HG03175 (cell line): ENCODE measurements around the gene DLG1.
"Not testable (repeated sequence)": the region's sequence is repeated elsewhere in the genome, so short reads cannot be mapped to it uniquely, and the experiment has no call there.

Experiments used
- ATAC-seq: cut with Tn5 transposase; IDR thresholded peaks from one replicate; pipeline ENCODE4 v1.9.1; 2021; ENCODE audit warnings: mild to moderate bottlenecking, moderate library complexity; ENCODE audit not compliant: unreplicated experiment

DLG1 gene

GRCh38 chr3:197122394-197122793, 176.0 kb downstream of the DLG1 start:
- no peak for ATAC-seq

- no peak for ATAC-seq
Measured at GRCh38 chr3:197117114-197117513, 181.3 kb downstream of the DLG1 start.

- no peak for ATAC-seq
Measured at GRCh38 chr3:197114007-197114406, 184.4 kb downstream of the DLG1 start.

GRCh38 chr3:197111685-197112084, 186.7 kb downstream of the DLG1 start:
- ATAC-seq: no peak

GRCh38 chr3:197105786-197106185, 192.6 kb downstream of the DLG1 start:
- no peak for ATAC-seq

- ATAC-seq: no peak
Measured at GRCh38 chr3:197104738-197105137, 193.7 kb downstream of the DLG1 start.

- ATAC-seq: no peak
Measured at GRCh38 chr3:197103766-197104165, 194.6 kb downstream of the DLG1 start.

GRCh38 chr3:197093871-197094270, 204.5 kb downstream of the DLG1 start:
- no peak for ATAC-seq

GRCh38 chr3:197088370-197088769, 210.0 kb downstream of the DLG1 start:
- no peak for ATAC-seq

GRCh38 chr3:197085137-197085536, 213.3 kb downstream of the DLG1 start:
- no peak for ATAC-seq

GRCh38 chr3:197083486-197083885, 214.9 kb downstream of the DLG1 start:
- no peak for ATAC-seq

- no peak for ATAC-seq
Measured at GRCh38 chr3:197082871-197083270, 215.5 kb downstream of the DLG1 start.

- no peak for ATAC-seq
Measured at GRCh38 chr3:197080344-197080743, 218.1 kb downstream of the DLG1 start.

GRCh38 chr3:197076415-197076814, 222.0 kb downstream of the DLG1 start:
- no peak for ATAC-seq

- peak; percentile 63 for ATAC-seq
Measured at GRCh38 chr3:197068077-197068476, 230.3 kb downstream of the DLG1 start.

- ATAC-seq: no peak
Measured at GRCh38 chr3:197064771-197065170, 233.6 kb downstream of the DLG1 start.

GRCh38 chr3:197062446-197062845, 236.0 kb downstream of the DLG1 start:
- ATAC-seq: no peak

GRCh38 chr3:197051637-197052036, 246.8 kb downstream of the DLG1 start:
- not testable (repeated sequence) for ATAC-seq

GRCh38 chr3:197050511-197050910, 247.9 kb downstream of the DLG1 start:
- ATAC-seq: no peak

- no peak for ATAC-seq
Measured at GRCh38 chr3:197042539-197042938, 255.9 kb downstream of the DLG1 start.

GRCh38 chr3:197041875-197042488, 256.4 kb downstream of the DLG1 start:
- no peak for ATAC-seq

GRCh38 chr3:197040658-197041057, 257.8 kb downstream of the DLG1 start:
- ATAC-seq: no peak
